ENCODE results near the gene NDUFAF2. TPM values are rescaled to one million over a fixed set of nuclear protein-coding genes. Genes with fewer than 3 reads are reported as not detected.
"Not testable (repeated sequence)": the region's sequence is repeated elsewhere in the genome, so short reads cannot be mapped to it uniquely, and the experiment has no call there.

The NDUFAF2 gene
- total RNA-seq, 1 experiment from 2014 or later: 66.6 TPM

GRCh38 chr5:60993425-60993824, 48.4 kb downstream of the NDUFAF2 start:
- no peak for DNase-seq (ENCODE audit: low read depth)

GRCh38 chr5:60993875-60994571, 49.0 kb downstream of the NDUFAF2 start:
- DNase-seq (ENCODE audit: low read depth): no peak

GRCh38 chr5:60996368-60996767, 51.4 kb downstream of the NDUFAF2 start:
- no peak for DNase-seq (ENCODE audit: low read depth)

GRCh38 chr5:60997721-60998120, 52.7 kb downstream of the NDUFAF2 start:
- no peak for DNase-seq (ENCODE audit: low read depth)

- no peak for DNase-seq (ENCODE audit: low read depth)
Observed at GRCh38 chr5:61000887-61001286, 55.9 kb downstream of the NDUFAF2 start.

GRCh38 chr5:61001647-61002046, 56.6 kb downstream of the NDUFAF2 start:
- DNase-seq (ENCODE audit: low read depth): no peak

GRCh38 chr5:61002611-61003355, 57.8 kb downstream of the NDUFAF2 start:
- DNase-seq (ENCODE audit: low read depth): no peak

- no peak for DNase-seq (ENCODE audit: low read depth)
Observed at GRCh38 chr5:61004448-61004847, 59.4 kb downstream of the NDUFAF2 start.

GRCh38 chr5:61009907-61010306, 64.9 kb downstream of the NDUFAF2 start:
- no peak for DNase-seq (ENCODE audit: low read depth)

- DNase-seq (ENCODE audit: low read depth): peak; percentile 20
Observed at GRCh38 chr5:61010467-61011454, 65.8 kb downstream of the NDUFAF2 start.

- DNase-seq (ENCODE audit: low read depth): no peak
Observed at GRCh38 chr5:61018062-61018461, 73.1 kb downstream of the NDUFAF2 start.

GRCh38 chr5:61019642-61020041, 74.6 kb downstream of the NDUFAF2 start:
- no peak for DNase-seq (ENCODE audit: low read depth)

- peak; percentile 56 for DNase-seq (ENCODE audit: low read depth)
Observed at GRCh38 chr5:61020415-61020814, 75.4 kb downstream of the NDUFAF2 start.

GRCh38 chr5:61023131-61023530, 78.1 kb downstream of the NDUFAF2 start:
- no peak for DNase-seq (ENCODE audit: low read depth)

- DNase-seq (ENCODE audit: low read depth): no peak
Observed at GRCh38 chr5:61026004-61026403, 81.0 kb downstream of the NDUFAF2 start.

- no peak for DNase-seq (ENCODE audit: low read depth)
Observed at GRCh38 chr5:61028382-61028781, 83.4 kb downstream of the NDUFAF2 start.

GRCh38 chr5:61029456-61030162, 84.6 kb downstream of the NDUFAF2 start:
- no peak for DNase-seq (ENCODE audit: low read depth)

GRCh38 chr5:61030163-61030482, 85.1 kb downstream of the NDUFAF2 start:
- no peak for DNase-seq (ENCODE audit: low read depth)

- not testable (repeated sequence) for DNase-seq (ENCODE audit: low read depth)
Observed at GRCh38 chr5:61031301-61031700, 86.3 kb downstream of the NDUFAF2 start.

GRCh38 chr5:61044545-61044944, 99.5 kb downstream of the NDUFAF2 start:
- no peak for DNase-seq (ENCODE audit: low read depth)

- no peak for DNase-seq (ENCODE audit: low read depth)
Observed at GRCh38 chr5:61047346-61047745, 102.3 kb downstream of the NDUFAF2 start.

GRCh38 chr5:61048534-61048933, 103.5 kb downstream of the NDUFAF2 start:
- DNase-seq (ENCODE audit: low read depth): peak; percentile 67
